H1 (cell line): Measurements from ENCODE around the gene SLC4A1. TPM values are rescaled to one million over a fixed set of nuclear protein-coding genes. Genes with fewer than 3 reads are reported as not detected.
A peak's percentile ranks its signal among the peaks of the same experiment; 100 is the strongest.

Experiments
- CHD2 ChIP-seq: IDR thresholded peaks from 2 replicates; pipeline ENCODE4 v1.6.1; 2012; ENCODE audit warnings: low read length, improper control_type of control experiment
- POLR2AphosphoS5 ChIP-seq: IDR thresholded peaks from 2 replicates; pipeline ENCODE4 v1.6.1; 2011; ENCODE audit warnings: low read depth, low read length
- SP1 ChIP-seq: IDR thresholded peaks from 2 replicates; pipeline ENCODE4 v1.6.1; 2011; ENCODE audit warnings: low read depth, low read length
- polyA plus RNA-seq, 7 experiments: library from polyadenylated mRNA; depleted of rRNA in 3 of 7; stranded (reverse) in 5 of 7; unstranded in 2 of 7; fragments of >200 nt in 5 of 7; fragments of 200-250 nt in 2 of 7; gene quantifications; 1 replicate in 5 of 7; 2 replicates in 1 of 7; 4 replicates in 1 of 7; pipeline versions ENCODE4 v1.2.1 to v1.2.3, GENCODE V29; 2011 to 2013; ENCODE audit warnings: missing spikeins in 2 of 7, mixed read lengths in 2 of 7
- total RNA-seq: library from RNA; stranded (reverse); fragmentation: NEBNext Ultra II Directional; extraction: Animal tissue kit (Norgen Biotek cat#: 25700); gene quantifications from 2 replicates; pipeline ENCODE4 v1.2.1, GENCODE V29; 2021
- TF ChIP-seq, protein P1 (sequence below): IDR thresholded peaks from 2 replicates; pipeline ENCODE4 v1.6.1; 2011; ENCODE audit warnings: low read length, improper control_type of control experiment

SLC4A1 gene
- total and polyA plus RNA-seq, 2 of the 8 experiments (the other 6 are each of a cell fraction or from before 2014, with no cell fraction given): 0.08 TPM; not detected in 1

DNA sequence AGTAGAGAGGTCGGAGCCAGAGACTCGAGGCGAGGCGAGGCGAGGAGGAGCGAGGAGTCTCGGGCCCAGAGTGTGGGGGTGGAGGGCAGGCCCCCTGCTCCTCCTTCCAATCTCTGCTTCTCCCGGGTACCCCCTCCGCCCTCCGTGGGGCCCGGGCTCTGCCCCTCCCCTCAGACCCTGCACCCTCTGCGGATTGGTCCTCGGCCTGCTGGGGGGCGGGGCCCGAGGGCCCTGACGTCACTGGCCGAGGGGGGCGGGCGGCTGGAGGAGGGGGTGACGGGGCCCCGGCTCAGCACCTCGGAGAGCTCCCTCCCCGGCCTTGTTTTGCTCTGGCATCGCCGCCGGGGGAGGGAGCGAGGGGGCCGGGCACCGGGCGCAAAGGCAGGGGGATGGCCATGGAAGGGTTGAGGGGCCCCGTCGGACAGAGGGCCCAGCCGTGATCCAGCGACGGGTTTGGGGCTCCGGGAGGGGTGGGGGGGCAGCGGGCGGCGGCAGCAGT, 40.4 kb upstream of the SLC4A1 start, which contains the start of gene RUNDC3A (continued):
- peak; percentile 71; the same call in 1 of the 2 replicates for TF ChIP-seq SP1
- TF ChIP-seq, protein P1, sequence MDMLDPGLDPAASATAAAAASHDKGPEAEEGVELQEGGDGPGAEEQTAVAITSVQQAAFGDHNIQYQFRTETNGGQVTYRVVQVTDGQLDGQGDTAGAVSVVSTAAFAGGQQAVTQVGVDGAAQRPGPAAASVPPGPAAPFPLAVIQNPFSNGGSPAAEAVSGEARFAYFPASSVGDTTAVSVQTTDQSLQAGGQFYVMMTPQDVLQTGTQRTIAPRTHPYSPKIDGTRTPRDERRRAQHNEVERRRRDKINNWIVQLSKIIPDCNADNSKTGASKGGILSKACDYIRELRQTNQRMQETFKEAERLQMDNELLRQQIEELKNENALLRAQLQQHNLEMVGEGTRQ: no peak
- TF ChIP-seq CHD2: no peak
- peak; percentile 41; the same call in 1 of the 2 replicates for TF ChIP-seq POLR2AphosphoS5
- TF ChIP-seq, all 59 proteins: peak for 10
